Fibroblast of villous mesenchyme (primary cell): Measurements from ENCODE around the gene GPR132. TPM values are rescaled to one million over a fixed set of nuclear protein-coding genes. Genes with fewer than 3 reads are reported as not detected.

Experiments used
- DNase-seq: peaks from one replicate; pipeline ENCODE4 v3.0.0-alpha.2; 2010; ENCODE audit warnings: low read depth
- H3K4me3 ChIP-seq: 2 replicates; pipeline ENCODE4 v1.5.1; 2011; ENCODE audit warnings: low read depth, mild to moderate bottlenecking, low read length
- CTCF ChIP-seq: IDR thresholded peaks from 2 replicates; pipeline ENCODE4 v1.5.1; 2012; ENCODE audit warnings: low read depth, mild to moderate bottlenecking, low read length; ENCODE audit not compliant: insufficient read depth
- total RNA-seq: library from RNA; depleted of rRNA; stranded (reverse); fragments of >200 nt; gene quantifications from 2 replicates; pipeline ENCODE4 v1.2.3, GENCODE V29; 2012

GPR132 gene
- total RNA-seq, 1 donor: not detected

- no peak for DNase-seq
- TF ChIP-seq CTCF: no peak
- H3K4me3 ChIP-seq: no peak overlapping the region
These were observed 14.9 kb upstream of the GPR132 start for GRCh38 chr14:105080161-105080560.

GRCh38 chr14:105078294-105078693 lies 13.1 kb upstream of the GPR132 start:
- no peak overlapping the region for H3K4me3 ChIP-seq
- no peak for TF ChIP-seq CTCF
- no peak for DNase-seq

- no peak for DNase-seq
- no peak overlapping the region for H3K4me3 ChIP-seq
- no peak for TF ChIP-seq CTCF
These were observed 12.4 kb upstream of the GPR132 start for GRCh38 chr14:105077649-105077995.

- DNase-seq: no peak
- TF ChIP-seq CTCF: no peak
- H3K4me3 ChIP-seq: no peak overlapping the region
These were observed 11.8 kb upstream of the GPR132 start for GRCh38 chr14:105076805-105077648.

- no peak for DNase-seq
- H3K4me3 ChIP-seq: no peak overlapping the region
- no peak for TF ChIP-seq CTCF
These were observed 11.1 kb upstream of the GPR132 start for GRCh38 chr14:105076296-105076804.

GRCh38 chr14:105075379-105076295 lies 10.4 kb upstream of the GPR132 start:
- no peak for TF ChIP-seq CTCF
- DNase-seq: peak; percentile 69
- H3K4me3 ChIP-seq: peak overlapping the region; percentile 25
